GM23338 (cell line): ENCODE data around the gene GGA2. TPM values are rescaled to one million over a fixed set of nuclear protein-coding genes. Genes with fewer than 3 reads are reported as not detected.

Experiments used
- ATAC-seq: fragments of 200-7000 bp; cut with Tn5 transposase; 3 replicates; pipeline ENCODE4 v1.9.1; 2020
- DNase-seq: peaks from one replicate; pipeline ENCODE4 v3.0.0-alpha.2; 2015; ENCODE audit warnings: low spot score
- H2AFZ ChIP-seq: fragments of 200-600 bp; sonication (generic); 2 replicates; pipeline ENCODE4 v1.8.0; 2016; ENCODE audit warnings: antibody characterized with exemption, mild to moderate bottlenecking, moderate library complexity
- H3F3A ChIP-seq: fragments of 200-600 bp; sonication (generic); replicated peaks from 2 replicates; pipeline ENCODE4 v1.8.0; 2017; ENCODE audit warnings: antibody characterized with exemption, mixed run types, low read depth
- H3K27ac ChIP-seq: fragments of 200-600 bp; sonication (generic); 2 replicates; pipeline ENCODE4 v1.6.1; 2016; ENCODE audit warnings: low read depth
- H3K27me3 ChIP-seq: fragments of 200-600 bp; sonication (generic); 2 replicates; pipeline ENCODE4 v1.8.0; 2016; ENCODE audit warnings: mild to moderate bottlenecking, mixed run types, moderate library complexity; ENCODE audit not compliant: insufficient read depth
- H3K36me3 ChIP-seq: fragments of 200-600 bp; sonication (generic); 2 replicates; pipeline ENCODE4 v1.8.0; 2016; ENCODE audit warnings: mild to moderate bottlenecking; ENCODE audit not compliant: insufficient read depth
- H3K4me1 ChIP-seq: fragments of 200-600 bp; sonication (generic); 2 replicates; pipeline ENCODE4 v1.8.0; 2016; ENCODE audit warnings: mild to moderate bottlenecking, moderate library complexity; ENCODE audit not compliant: insufficient read depth
- H3K4me2 ChIP-seq: fragments of 200-600 bp; sonication (generic); 2 replicates; pipeline ENCODE4 v1.7.1; 2017; ENCODE audit warnings: mixed run types
- H3K4me3 ChIP-seq: fragments of 200-600 bp; sonication (generic); 2 replicates; pipeline ENCODE4 v1.6.1; 2016; ENCODE audit warnings: mixed run types
- H3K79me2 ChIP-seq: fragments of 200-600 bp; sonication (generic); replicated peaks from 2 replicates; pipeline ENCODE4 v1.8.0; 2017; ENCODE audit warnings: mild to moderate bottlenecking; ENCODE audit not compliant: insufficient read depth
- H3K9me2 ChIP-seq: fragments of 200-600 bp; sonication (generic); 2 replicates; pipeline ENCODE4 v1.8.0; 2017; ENCODE audit not compliant: insufficient read depth
- H4K20me1 ChIP-seq: fragments of 200-600 bp; sonication (generic); replicated peaks from 2 replicates; pipeline ENCODE4 v1.8.0; 2017; ENCODE audit warnings: mild to moderate bottlenecking; ENCODE audit not compliant: insufficient read depth
- H3K27ac Mint-ChIP-seq: 2 replicates; pipeline ENCODE4 v1.8.0; 2020; ENCODE audit warnings: inconsistent platforms, mild to moderate bottlenecking, moderate library complexity, mixed read lengths
- H3K27me3 Mint-ChIP-seq: 3 replicates; pipeline ENCODE4 v1.8.0; 2022; ENCODE audit warnings: low read depth, mild to moderate bottlenecking, moderate library complexity, mixed read lengths, inconsistent platforms; ENCODE audit not compliant: insufficient read depth, poor library complexity
- H3K36me3 Mint-ChIP-seq: 3 replicates; pipeline ENCODE4 v1.8.0; 2021; ENCODE audit warnings: low read depth, mild to moderate bottlenecking, inconsistent platforms, moderate library complexity, mixed read lengths
- H3K4me1 Mint-ChIP-seq: 3 replicates; pipeline ENCODE4 v1.8.0; 2020; ENCODE audit warnings: mild to moderate bottlenecking, inconsistent platforms, mixed read lengths
- H3K4me3 Mint-ChIP-seq: 3 replicates; pipeline ENCODE4 v1.8.0; 2021; ENCODE audit warnings: moderate library complexity, mild to moderate bottlenecking, inconsistent platforms, mixed read lengths
- H3K9me3 Mint-ChIP-seq: 3 replicates; pipeline ENCODE4 v1.8.0; 2020; ENCODE audit warnings: moderate library complexity, mild to moderate bottlenecking, inconsistent platforms, mixed read lengths
- ETS1 ChIP-seq: IDR thresholded peaks from 2 replicates; pipeline ENCODE4 v1.6.1; 2016; ENCODE audit warnings: antibody characterized with exemption
- EZH2 ChIP-seq: fragments of 200-600 bp; sonication (generic); IDR thresholded peaks from one replicate; pipeline ENCODE4 v1.8.0; 2017; ENCODE audit warnings: antibody characterized with exemption, mild to moderate bottlenecking, low read depth; ENCODE audit not compliant: unreplicated experiment
- POLR2AphosphoS5 ChIP-seq: IDR thresholded peaks from 2 replicates; pipeline ENCODE4 v1.6.1; 2016; ENCODE audit warnings: antibody characterized with exemption, low read depth
- STAT1 ChIP-seq: IDR thresholded peaks from one replicate; pipeline ENCODE4 v1.6.1; 2016; ENCODE audit warnings: antibody characterized with exemption; ENCODE audit not compliant: unreplicated experiment
- ZNF114 ChIP-seq: fragments of 250-450 bp; sonication (Bioruptor Pico); IDR thresholded peaks from 2 replicates; pipeline ENCODE4 v1.5.0; 2020; ENCODE audit warnings: mild to moderate bottlenecking, moderate library complexity
- ZNF331 ChIP-seq: fragments of 250-450 bp; sonication (Bioruptor Pico); IDR thresholded peaks from 2 replicates; pipeline ENCODE4 v1.5.0; 2020; ENCODE audit warnings: low read depth, mild to moderate bottlenecking, moderate library complexity
- polyA plus RNA-seq: library from polyadenylated mRNA; unstranded; fragments of >200 nt; fragmentation: Nextera tagmentation; extraction: Ambion mirVana; gene quantifications from 2 replicates; pipeline ENCODE4 v1.2.1, GENCODE V29; 2016
- total RNA-seq: library from RNA; depleted of rRNA; stranded (reverse); fragments of >200 nt; shearing (Covaris generic); gene quantifications from 2 replicates; pipeline ENCODE4 v1.2.3, GENCODE V29; 2014
- TF ChIP-seq, protein P1 (sequence below), 2 experiments: fragments of 200-600 bp in 1 of 2; sonication (generic) in 1 of 2; conservative IDR thresholded peaks; 2 replicates each; pipeline versions ENCODE4 v1.5.1 to v1.6.1; 2016 to 2017; ENCODE audit warnings: antibody characterized with exemption in 2 of 2, low read depth in 2 of 2, mild to moderate bottlenecking in 2 of 2, moderate library complexity in 1 of 2
- TF ChIP-seq, protein P2 (sequence below): IDR thresholded peaks from one replicate; pipeline ENCODE4 v1.6.1; 2018; ENCODE audit warnings: antibody characterized with exemption; ENCODE audit not compliant: unreplicated experiment

GGA2 gene
- total and polyA plus RNA-seq, 2 experiments from 2014 or later = 40.3 to 76.6 TPM

DNA sequence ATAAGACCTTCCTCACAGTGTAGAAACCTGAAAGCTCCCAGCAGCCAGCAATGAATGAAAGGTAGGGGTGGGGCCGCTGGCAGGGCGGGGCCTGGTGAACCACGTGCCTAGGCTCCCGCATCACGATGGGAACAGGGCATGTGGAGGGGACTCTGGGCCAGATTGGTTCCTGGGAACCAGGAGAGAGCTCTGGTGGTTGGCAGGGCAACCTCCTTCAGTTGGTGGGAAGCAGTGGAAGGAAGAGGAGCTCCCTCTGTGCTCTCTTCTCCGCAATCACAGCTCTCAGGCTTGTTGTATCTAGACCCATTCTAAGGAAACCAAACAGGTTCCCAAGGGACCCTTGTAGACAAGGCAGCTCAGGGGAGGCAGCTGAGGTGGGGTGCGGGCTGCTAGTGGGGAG lies 10.5 kb downstream of the GGA2 start:
- H3K27ac ChIP-seq = no peak overlapping the region
- H3K36me3 ChIP-seq = peaks cover 12% of the 10 kb centered on the region; the same call in 1 of the 2 replicates
- peak; percentile 66 for DNase-seq
- H3K27me3 Mint-ChIP-seq = peaks cover 2% of the 10 kb centered on the region
- peaks cover 91% of the 10 kb centered on the region for H3K79me2 ChIP-seq
- no peak overlapping the region for H2AFZ ChIP-seq
- H3K9me2 ChIP-seq = no peaks in the 10 kb centered on the region
- peaks cover 31% of the 10 kb centered on the region for H3K4me1 Mint-ChIP-seq
- H3K36me3 Mint-ChIP-seq = peaks cover 18% of the 10 kb centered on the region
- no peaks in the 10 kb centered on the region for H3K9me3 Mint-ChIP-seq
- ATAC-seq = peak; percentile 79
- H4K20me1 ChIP-seq = peaks cover 87% of the 10 kb centered on the region
- H3K4me3 Mint-ChIP-seq = no peak overlapping the region
- no peak overlapping the region for H3K27ac Mint-ChIP-seq
- peaks cover 22% of the 10 kb centered on the region; the same call in 1 of the 2 replicates for H3K4me1 ChIP-seq
- H3K4me2 ChIP-seq = no peak overlapping the region
- TF ChIP-seq ZNF114 (CRISPR knock-in tag) (no peak), STAT1 (no peak), EZH2 (no peak), ZNF331 (CRISPR knock-in tag) (no peak), POLR2AphosphoS5 (no peak)
- TF ChIP-seq, protein P1, sequence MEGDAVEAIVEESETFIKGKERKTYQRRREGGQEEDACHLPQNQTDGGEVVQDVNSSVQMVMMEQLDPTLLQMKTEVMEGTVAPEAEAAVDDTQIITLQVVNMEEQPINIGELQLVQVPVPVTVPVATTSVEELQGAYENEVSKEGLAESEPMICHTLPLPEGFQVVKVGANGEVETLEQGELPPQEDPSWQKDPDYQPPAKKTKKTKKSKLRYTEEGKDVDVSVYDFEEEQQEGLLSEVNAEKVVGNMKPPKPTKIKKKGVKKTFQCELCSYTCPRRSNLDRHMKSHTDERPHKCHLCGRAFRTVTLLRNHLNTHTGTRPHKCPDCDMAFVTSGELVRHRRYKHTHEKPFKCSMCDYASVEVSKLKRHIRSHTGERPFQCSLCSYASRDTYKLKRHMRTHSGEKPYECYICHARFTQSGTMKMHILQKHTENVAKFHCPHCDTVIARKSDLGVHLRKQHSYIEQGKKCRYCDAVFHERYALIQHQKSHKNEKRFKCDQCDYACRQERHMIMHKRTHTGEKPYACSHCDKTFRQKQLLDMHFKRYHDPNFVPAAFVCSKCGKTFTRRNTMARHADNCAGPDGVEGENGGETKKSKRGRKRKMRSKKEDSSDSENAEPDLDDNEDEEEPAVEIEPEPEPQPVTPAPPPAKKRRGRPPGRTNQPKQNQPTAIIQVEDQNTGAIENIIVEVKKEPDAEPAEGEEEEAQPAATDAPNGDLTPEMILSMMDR (conservative IDR thresholded peaks at IDR 0.05; ENCODE audit: low read depth in 2 of 2) = no peak
- TF ChIP-seq, protein P2, sequence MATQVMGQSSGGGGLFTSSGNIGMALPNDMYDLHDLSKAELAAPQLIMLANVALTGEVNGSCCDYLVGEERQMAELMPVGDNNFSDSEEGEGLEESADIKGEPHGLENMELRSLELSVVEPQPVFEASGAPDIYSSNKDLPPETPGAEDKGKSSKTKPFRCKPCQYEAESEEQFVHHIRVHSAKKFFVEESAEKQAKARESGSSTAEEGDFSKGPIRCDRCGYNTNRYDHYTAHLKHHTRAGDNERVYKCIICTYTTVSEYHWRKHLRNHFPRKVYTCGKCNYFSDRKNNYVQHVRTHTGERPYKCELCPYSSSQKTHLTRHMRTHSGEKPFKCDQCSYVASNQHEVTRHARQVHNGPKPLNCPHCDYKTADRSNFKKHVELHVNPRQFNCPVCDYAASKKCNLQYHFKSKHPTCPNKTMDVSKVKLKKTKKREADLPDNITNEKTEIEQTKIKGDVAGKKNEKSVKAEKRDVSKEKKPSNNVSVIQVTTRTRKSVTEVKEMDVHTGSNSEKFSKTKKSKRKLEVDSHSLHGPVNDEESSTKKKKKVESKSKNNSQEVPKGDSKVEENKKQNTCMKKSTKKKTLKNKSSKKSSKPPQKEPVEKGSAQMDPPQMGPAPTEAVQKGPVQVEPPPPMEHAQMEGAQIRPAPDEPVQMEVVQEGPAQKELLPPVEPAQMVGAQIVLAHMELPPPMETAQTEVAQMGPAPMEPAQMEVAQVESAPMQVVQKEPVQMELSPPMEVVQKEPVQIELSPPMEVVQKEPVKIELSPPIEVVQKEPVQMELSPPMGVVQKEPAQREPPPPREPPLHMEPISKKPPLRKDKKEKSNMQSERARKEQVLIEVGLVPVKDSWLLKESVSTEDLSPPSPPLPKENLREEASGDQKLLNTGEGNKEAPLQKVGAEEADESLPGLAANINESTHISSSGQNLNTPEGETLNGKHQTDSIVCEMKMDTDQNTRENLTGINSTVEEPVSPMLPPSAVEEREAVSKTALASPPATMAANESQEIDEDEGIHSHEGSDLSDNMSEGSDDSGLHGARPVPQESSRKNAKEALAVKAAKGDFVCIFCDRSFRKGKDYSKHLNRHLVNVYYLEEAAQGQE = no peak
- H3K27me3 ChIP-seq = no peaks in the 10 kb centered on the region
- H3F3A ChIP-seq = no peaks in the 10 kb centered on the region
- H3K4me3 ChIP-seq = no peak overlapping the region

- peaks cover 19% of the 10 kb centered on the region for H3K36me3 ChIP-seq
- no peak overlapping the region for H3K4me2 ChIP-seq
- H3K79me2 ChIP-seq = peaks cover 81% of the 10 kb centered on the region
- Mint-ChIP-seq H3K4me1 (peaks cover 27% of the 10 kb centered on the region), H3K27me3 (peaks cover 2% of the 10 kb centered on the region), H3K27ac (no peak overlapping the region), H3K36me3 (peaks cover 27% of the 10 kb centered on the region), H3K4me3 (no peak overlapping the region; the same call in 2 of the 3 replicates), H3K9me3 (no peaks in the 10 kb centered on the region)
- no peak overlapping the region for H2AFZ ChIP-seq
- H3K4me1 ChIP-seq = peaks cover 21% of the 10 kb centered on the region; the same call in 1 of the 2 replicates
- H4K20me1 ChIP-seq = peaks cover 79% of the 10 kb centered on the region
- H3K4me3 ChIP-seq = no peak overlapping the region
- no peaks in the 10 kb centered on the region for H3K27me3 ChIP-seq
- DNase-seq = no peak
- ATAC-seq = no peak
- H3F3A ChIP-seq = no peaks in the 10 kb centered on the region
- H3K9me2 ChIP-seq = no peaks in the 10 kb centered on the region
- H3K27ac ChIP-seq = no peak overlapping the region
- TF ChIP-seq EZH2 (no peak), ETS1 (no peak), ZNF331 (CRISPR knock-in tag) (no peak)
- TF ChIP-seq, protein P1 (conservative IDR thresholded peaks at IDR 0.05; ENCODE audit: low read depth in 2 of 2) = no peak
Measured at GRCh38 chr16:23498863-23499262, 11.4 kb downstream of the GGA2 start.
